ENCODE results near the gene ESD. TPM values are rescaled to one million over a fixed set of nuclear protein-coding genes. Genes with fewer than 3 reads are reported as not detected.

Gene ESD
- total RNA-seq, 3 donors from 2014 or later (not counting 1 experiment from before 2014, with no cell fraction given): 12.9 to 18.5 (median 14.3) TPM

- Histone ChIP-seq H3K4me1 (ENCODE audit: control insufficient read depth, insufficient read depth, low read length) (peaks cover 16% of the 10 kb centered on the region), H3K27ac (ENCODE audit: low read length) (peak overlapping the region; percentile 75), H3K27me3 (ENCODE audit: control insufficient read depth, insufficient read depth, low read length) (no peaks in the 10 kb centered on the region), H3K9me3 (ENCODE audit: control insufficient read depth, insufficient read depth, low read length) (no peaks in the 10 kb centered on the region), H3K36me3 (ENCODE audit: control insufficient read depth, insufficient read depth, low read length) (no peaks in the 10 kb centered on the region), H3K4me3 (ENCODE audit: low read length) (peak overlapping the region; percentile 89)
- Mint-ChIP-seq H3K4me3 (peak overlapping the region; percentile 96), H3K27ac (peak overlapping the region; percentile 84 to 93), H3K4me1 (peaks cover 15 to 18% of the 10 kb centered on the region in 2 donors), H3K27me3 (ENCODE audit: low read depth in 2 of 2) (peaks cover 0 to 5% of the 10 kb centered on the region in 2 donors), H3K36me3 (no peaks in the 10 kb centered on the region), H3K9me3 (no peaks in the 10 kb centered on the region)
- ATAC-seq (no peak), DNase-seq (peak in 1 of 2 donors; percentile 11)
- intact Hi-C loops (cut with micrococcal nuclease): loop anchor here (5.0 kb wide), 1 partner anchor 45 kb away; no protein-coding TSS in a partner anchor
- TF ChIP-seq CTCF (IDR thresholded peaks at IDR 0.05): no peak
- 78% methylated on average over 9 of the region's 9 CpGs for WGBS (ENCODE audit: insufficient coverage)
These were observed 708 bp upstream of the ESD start for GRCh38 chr13:46797501-46798237.

GRCh38 chr13:46796129-46796514 lies 839 bp downstream of the ESD start:
- Mint-ChIP-seq H3K36me3 (no peaks in the 10 kb centered on the region), H3K4me1 (peaks cover 15 to 18% of the 10 kb centered on the region in 2 donors), H3K27me3 (ENCODE audit: low read depth in 2 of 2) (peaks cover 0 to 2% of the 10 kb centered on the region in 2 donors), H3K9me3 (no peaks in the 10 kb centered on the region), H3K4me3 (peak overlapping the region; percentile 96), H3K27ac (peak overlapping the region; percentile 84 to 93)
- Histone ChIP-seq H3K9me3 (ENCODE audit: control insufficient read depth, insufficient read depth, low read length) (no peaks in the 10 kb centered on the region), H3K27me3 (ENCODE audit: control insufficient read depth, insufficient read depth, low read length) (no peaks in the 10 kb centered on the region), H3K4me3 (ENCODE audit: low read length) (peak overlapping the region; percentile 89), H3K27ac (ENCODE audit: low read length) (peak overlapping the region; percentile 75), H3K36me3 (ENCODE audit: control insufficient read depth, insufficient read depth, low read length) (peaks cover 1% of the 10 kb centered on the region), H3K4me1 (ENCODE audit: control insufficient read depth, insufficient read depth, low read length) (peaks cover 16% of the 10 kb centered on the region)
- DNase-seq (peak in 1 of 2 donors; percentile 5), ATAC-seq (no peak)
- intact Hi-C loops (cut with micrococcal nuclease): loop anchor here (5.0 kb wide), 1 partner anchor 44 kb away; no protein-coding TSS in a partner anchor
- 66% methylated on average over 4 of the region's 5 CpGs for WGBS (ENCODE audit: insufficient coverage)
- no peak for TF ChIP-seq CTCF (IDR thresholded peaks at IDR 0.05)

- WGBS (ENCODE audit: insufficient coverage): 93% methylated on average over 4 of the region's 6 CpGs
- H3K36me3 Mint-ChIP-seq: peaks cover 8% of the 10 kb centered on the region
- H3K27me3 Mint-ChIP-seq (ENCODE audit: low read depth in 2 of 2): peaks cover 0 to 2% of the 10 kb centered on the region in 2 donors
- no peaks in the 10 kb centered on the region for H3K9me3 Mint-ChIP-seq
- ATAC-seq: no peak
- Histone ChIP-seq H3K9me3 (ENCODE audit: control insufficient read depth, insufficient read depth, low read length) (no peaks in the 10 kb centered on the region), H3K27ac (ENCODE audit: low read length) (no peak overlapping the region), H3K4me1 (ENCODE audit: control insufficient read depth, insufficient read depth, low read length) (peaks cover 16% of the 10 kb centered on the region), H3K27me3 (ENCODE audit: control insufficient read depth, insufficient read depth, low read length) (no peaks in the 10 kb centered on the region), H3K36me3 (ENCODE audit: control insufficient read depth, insufficient read depth, low read length) (peaks cover 9% of the 10 kb centered on the region), H3K4me3 (ENCODE audit: low read length) (no peak overlapping the region)
- TF ChIP-seq CTCF (IDR thresholded peaks at IDR 0.05): no peak
- intact Hi-C loops (cut with micrococcal nuclease): loop anchor here (5.0 kb wide), 1 partner anchor 43 kb away; no protein-coding TSS in a partner anchor
- no peak overlapping the region for H3K4me3 Mint-ChIP-seq
- DNase-seq: no peak
- no peak overlapping the region for H3K27ac Mint-ChIP-seq
- H3K4me1 Mint-ChIP-seq: peaks cover 15 to 18% of the 10 kb centered on the region in 2 donors
These were observed 1.6 kb downstream of the ESD start for GRCh38 chr13:46795321-46795720.
